HG03565 (cell line): ENCODE results near the gene GUCA1A.
"Not testable (repeated sequence)": the region's sequence is repeated elsewhere in the genome, so short reads cannot be mapped to it uniquely, and the experiment has no call there.

Experiments used
- ATAC-seq: cut with Tn5 transposase; IDR thresholded peaks from one replicate; pipeline ENCODE4 v1.9.1; 2021; ENCODE audit warnings: mild to moderate bottlenecking, moderate library complexity; ENCODE audit not compliant: unreplicated experiment

GUCA1A gene

DNA sequence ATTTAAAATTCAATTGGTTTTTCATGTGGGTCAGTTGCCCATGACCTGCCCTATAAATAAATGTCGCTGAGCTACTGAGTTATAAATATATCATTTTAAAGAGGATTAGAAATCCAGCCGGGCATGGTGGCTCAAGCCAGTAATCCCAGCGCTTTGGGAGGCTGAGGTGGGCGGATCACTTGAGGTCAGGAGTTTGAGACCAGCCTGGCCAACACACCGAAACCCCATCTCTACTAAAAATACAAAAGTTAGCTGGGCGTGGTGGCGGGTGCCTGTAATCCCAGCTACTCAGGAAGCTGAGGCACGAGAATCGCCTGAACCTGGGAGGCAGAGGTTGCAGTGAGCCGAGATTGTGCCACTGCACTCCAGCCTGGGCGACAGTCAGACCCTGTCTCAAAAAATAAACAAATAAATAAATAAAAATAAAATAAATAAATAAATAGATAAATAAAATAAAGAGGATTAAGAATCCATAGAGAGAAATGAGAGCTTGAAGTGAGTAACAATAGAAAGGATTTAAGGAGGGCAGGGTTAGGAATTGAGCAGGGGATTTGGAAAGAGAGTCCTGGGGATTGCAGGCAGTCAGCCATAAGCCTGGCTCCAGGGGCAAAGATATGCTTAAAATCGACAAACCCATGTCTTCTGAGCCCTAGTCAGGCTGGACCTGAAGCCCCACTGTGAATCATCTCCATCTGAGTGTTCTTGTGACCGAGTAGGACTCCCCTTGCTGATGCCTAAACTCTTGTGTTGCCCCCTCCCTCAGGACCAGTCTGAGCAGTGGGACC lies 29.2 kb downstream of the GUCA1A start:
- not testable (repeated sequence) for ATAC-seq

GRCh38 chr6:42203183-42203582 lies 30.0 kb downstream of the GUCA1A start:
- no peak for ATAC-seq

GRCh38 chr6:42204768-42205282 lies 31.7 kb downstream of the GUCA1A start:
- ATAC-seq, result no peak

GRCh38 chr6:42207559-42207958 lies 34.4 kb downstream of the GUCA1A start:
- not testable (repeated sequence) for ATAC-seq

DNA sequence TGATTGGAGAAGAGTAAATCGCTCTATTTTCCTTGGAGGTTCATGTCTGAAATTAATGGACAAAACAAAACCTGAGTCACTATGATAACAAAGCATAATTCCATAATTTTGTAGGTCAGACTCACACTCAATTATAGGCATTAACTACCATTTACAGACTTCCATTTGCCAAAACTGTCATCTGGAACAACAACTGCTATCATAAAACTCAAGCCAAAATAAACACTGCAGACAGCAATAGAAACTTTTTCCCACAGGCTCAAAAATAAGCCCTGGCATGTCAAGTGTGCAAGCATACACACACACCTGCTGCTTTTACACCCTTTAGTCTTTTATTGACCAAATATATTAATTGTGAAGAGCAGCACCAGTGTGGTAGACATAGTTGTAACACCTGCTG lies 37.4 kb downstream of the GUCA1A start:
- ATAC-seq, result no peak

DNA sequence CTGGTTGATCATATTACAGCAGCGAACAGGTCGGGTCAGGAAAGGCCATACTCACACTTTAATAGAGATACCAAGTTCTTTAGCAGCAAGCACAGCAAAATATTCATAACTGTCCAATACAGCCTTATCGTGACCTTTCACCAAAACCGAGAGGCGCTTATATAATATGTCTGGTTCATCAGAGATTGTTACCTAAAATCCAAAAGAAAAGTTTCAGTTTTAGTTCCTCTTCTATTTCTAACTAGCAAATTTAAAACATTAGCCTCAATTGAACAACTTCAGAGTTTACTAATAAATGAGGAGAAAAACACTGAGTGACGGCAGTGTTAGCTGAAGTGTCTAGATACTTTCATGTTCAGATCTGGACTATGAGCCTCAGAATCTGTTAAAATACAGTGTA lies 38.6 kb downstream of the GUCA1A start:
- ATAC-seq, result no peak

DNA sequence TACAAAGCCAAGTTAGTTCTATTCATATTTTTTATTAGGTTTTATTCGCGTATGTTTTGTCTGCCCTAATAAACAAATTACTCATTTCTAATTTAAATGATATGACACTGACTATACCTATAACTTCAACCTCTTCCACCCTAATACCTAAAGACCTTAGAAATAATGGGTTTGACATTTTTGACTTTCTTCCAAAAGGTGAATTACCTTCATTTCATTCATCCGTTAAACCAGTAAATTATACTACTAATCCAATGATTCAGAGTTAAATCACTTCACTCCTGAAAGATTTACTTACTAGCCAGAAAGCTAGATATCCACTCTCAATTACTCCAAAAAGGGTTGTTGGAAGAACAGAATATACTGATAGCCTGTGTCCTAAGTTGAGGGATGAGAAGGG lies 39.3 kb downstream of the GUCA1A start:
- no peak for ATAC-seq

DNA sequence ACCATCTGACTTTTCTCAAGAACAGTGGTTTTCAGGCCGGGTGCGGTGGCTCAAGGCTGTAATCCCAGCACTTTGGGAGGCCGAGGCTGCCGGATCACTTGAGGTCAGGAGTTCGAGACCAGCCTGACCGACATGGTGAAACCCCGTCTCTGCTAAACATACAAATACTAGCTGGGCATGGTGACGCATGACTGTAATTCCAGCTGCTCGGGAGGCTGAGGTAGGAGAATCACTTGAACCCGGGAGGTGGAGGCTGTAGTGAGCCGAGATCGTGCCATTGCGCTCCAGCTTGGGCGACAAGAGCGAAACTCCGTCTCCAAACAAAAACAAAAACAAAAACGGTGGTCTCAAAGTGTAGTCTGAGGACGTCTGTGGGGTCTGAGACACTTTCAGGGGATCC lies 43.3 kb downstream of the GUCA1A start:
- not testable (repeated sequence) for ATAC-seq

GRCh38 chr6:42217157-42217518 lies 44.0 kb downstream of the GUCA1A start:
- ATAC-seq, result no peak

DNA sequence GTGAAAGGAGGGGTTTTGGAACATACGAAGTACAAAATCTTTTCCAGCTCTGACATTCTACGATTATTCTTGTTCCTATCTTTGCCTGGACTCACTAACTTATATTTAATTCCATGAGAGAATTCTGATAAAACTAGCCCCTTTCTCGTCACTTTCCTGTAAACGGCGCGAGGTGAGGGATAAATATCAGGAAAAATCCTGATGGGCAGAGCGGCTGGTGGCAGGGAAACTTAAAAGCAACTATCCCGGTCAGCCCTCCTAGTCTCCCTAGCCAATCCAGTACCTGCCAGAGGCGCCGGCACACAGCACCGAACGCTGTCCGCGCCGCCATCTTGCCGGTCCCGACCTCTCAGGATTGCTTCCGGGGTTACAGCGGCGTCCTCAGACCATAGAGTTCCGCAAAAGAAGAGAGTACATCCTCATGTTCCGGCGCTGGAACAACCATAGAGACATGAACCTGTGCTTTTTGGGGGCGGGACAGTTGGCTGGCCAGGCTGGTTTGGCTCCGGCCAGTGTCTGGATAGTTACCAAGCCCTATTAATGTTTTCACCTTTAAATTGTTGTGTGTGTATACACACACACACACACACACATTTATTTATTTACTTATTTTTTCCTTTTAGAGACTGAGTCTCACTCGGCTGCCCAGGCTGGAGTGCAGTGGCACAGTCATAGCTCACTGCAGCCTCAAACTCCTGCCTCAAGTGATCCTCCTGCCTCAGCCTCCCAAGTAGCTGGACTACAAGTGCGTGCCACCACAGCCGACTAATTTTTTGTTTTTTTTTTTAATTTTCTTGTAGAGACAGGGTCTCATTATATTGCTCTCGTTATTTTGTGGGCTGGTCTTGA lies 44.6 kb downstream of the GUCA1A start, which contains the start of gene MRPS10:
Gene MRPS10 (minus strand): TSS at position 343 of the 849 bp plus-strand sequence. CDS start 12 bp downstream, at position 331.
- peak; percentile 78 for ATAC-seq

GRCh38 chr6:42220807-42221206 lies 47.6 kb downstream of the GUCA1A start:
- ATAC-seq, result no peak

GRCh38 chr6:42221546-42221945 lies 48.4 kb downstream of the GUCA1A start:
- ATAC-seq, result no peak

DNA sequence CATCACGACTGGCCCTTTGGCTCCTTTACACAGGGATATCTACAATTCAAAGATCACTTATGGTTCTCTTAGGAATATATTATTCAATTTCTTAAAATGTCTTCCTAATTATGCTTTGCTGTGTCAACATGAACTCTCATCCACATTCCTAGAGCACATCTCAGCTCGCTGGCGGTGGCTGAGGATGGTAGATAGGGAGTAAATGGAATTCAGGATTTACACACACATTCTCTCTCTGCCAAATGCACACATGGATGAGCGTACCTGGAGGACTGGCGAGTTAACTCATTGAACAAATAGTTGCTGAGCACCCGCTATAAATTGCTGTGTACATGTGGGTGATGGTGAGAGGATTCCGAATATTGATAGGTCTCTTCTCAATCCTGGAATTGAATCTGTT lies 49.3 kb downstream of the GUCA1A start:
- no peak for ATAC-seq

DNA sequence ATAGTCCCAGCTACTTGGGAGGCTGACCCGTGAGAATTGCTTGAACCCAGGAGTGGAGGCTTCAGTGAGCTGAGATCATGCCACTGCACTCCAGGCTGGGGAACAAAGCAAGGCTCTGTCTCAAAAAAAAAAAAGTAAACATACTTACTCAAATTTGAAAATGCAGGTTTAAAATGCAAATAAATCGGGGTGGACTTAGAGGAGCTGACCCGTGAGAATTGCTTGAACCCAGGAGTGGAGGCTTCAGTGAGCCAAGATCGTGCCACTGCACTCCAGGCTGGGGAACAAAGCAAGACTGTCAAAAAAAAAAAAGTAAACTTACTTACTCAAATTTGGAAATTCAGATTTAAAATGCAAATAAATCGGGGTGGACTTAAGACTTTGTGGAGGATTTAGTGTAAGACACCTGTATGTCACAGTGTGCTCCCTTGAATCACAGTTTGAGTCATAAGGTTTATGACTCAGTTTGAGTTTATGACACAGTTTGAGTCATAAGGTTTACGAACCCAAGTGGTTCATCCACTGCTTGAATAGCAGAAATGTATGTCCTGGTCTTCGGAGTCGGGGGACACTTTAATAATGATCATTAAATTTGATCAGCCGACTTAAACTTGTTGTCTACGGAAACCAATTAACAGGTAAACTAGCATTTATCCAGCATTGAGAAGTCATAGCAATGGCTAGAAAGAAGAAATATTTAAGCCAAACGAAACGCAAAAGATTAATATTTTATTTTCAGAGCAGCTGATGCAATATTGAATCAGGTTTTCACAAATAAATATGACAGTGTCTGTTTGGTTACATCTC lies 51.3 kb downstream of the GUCA1A start:
- ATAC-seq, result peak; percentile 93

DNA sequence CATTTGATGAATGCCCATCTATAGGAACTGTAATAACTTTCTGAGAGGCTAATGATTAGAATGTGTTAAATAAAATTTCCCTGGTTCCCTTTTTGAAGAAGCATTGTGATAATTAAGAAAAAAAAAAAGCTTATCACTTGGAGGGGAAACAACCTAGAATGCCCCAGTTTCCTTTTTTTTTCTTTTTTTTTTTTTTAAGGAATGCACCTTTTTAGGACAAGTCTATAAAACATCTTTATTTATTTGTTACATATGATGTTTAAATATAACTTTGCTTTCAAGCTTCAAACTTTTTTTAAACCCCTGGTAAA lies 51.8 kb downstream of the GUCA1A start:
- no peak for ATAC-seq

DNA sequence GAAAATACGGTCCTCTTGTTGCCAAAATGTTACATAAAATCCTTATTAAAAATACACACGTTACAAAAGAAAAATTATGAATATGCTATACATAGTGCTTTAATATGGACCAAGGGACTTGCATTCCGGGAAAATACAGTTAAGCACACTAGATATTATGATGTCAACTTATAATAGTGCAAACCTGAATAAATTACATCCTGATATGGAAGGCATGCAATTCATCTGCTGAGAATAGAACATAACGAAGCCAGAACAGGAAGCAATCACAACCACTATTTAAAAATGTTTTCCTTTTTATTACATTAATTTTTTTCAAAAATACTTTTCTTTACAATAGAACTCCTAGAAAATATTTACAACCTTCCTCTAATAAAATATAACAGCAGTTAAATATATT lies 52.3 kb downstream of the GUCA1A start:
- no peak for ATAC-seq

- no peak for ATAC-seq
Observed at GRCh38 chr6:42226161-42226611, 53.0 kb downstream of the GUCA1A start.

DNA sequence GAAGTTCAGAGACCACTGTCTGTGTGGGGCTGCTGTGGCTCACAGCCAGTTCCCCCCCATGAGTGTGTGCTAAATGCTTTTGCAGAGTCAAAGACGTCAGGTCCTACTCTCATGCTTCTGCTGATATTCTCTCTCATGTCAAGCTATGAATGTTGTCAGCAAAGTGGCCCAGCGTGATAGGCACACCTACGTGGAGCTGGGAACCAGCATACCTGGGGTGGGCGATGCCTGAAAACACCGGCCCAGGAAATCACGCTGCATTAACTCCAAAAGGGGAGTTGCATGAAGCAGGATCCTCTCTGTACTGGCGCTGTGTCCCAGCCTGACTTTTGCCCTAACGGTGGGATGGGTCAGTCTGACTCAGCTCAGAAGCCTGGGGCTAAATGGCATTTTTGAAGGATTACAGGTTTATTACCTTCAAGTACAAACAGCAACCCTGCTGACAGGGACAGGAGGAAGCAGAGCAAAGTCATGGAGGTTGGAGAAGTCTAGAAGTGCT lies 53.5 kb downstream of the GUCA1A start:
- no peak for ATAC-seq

- no peak for ATAC-seq
Observed at GRCh38 chr6:42227173-42227850, 54.1 kb downstream of the GUCA1A start.

- ATAC-seq, result no peak
Observed at GRCh38 chr6:42228305-42228704, 55.1 kb downstream of the GUCA1A start.
